ENCODE results near the gene STOM. TPM values are rescaled to one million over a fixed set of nuclear protein-coding genes. Genes with fewer than 3 reads are reported as not detected.

The STOM gene
- total RNA-seq, 1 experiment from 2014 or later: 7.6 TPM

GRCh38 chr9:121310571-121310970 is 59.5 kb downstream of the STOM start:
- Histone ChIP-seq H3K79me2 (ENCODE audit: low read depth) (no peaks in the 10 kb centered on the region), H3K27ac (no peak overlapping the region), H3K4me1 (replicated peaks; ENCODE audit: insufficient read depth) (no peaks in the 10 kb centered on the region), H3K9me2 (ENCODE audit: insufficient read depth) (no peaks in the 10 kb centered on the region), H4K20me1 (ENCODE audit: insufficient read depth) (no peaks in the 10 kb centered on the region), H3K4me2 (no peak overlapping the region), H3K4me3 (no peak overlapping the region), H3K27me3 (ENCODE audit: insufficient read depth, low read depth) (no peaks in the 10 kb centered on the region), H2AFZ (no peak overlapping the region), H3K9me3 (ENCODE audit: insufficient read depth, low read depth) (no peaks in the 10 kb centered on the region), H3K36me3 (ENCODE audit: low read depth) (no peaks in the 10 kb centered on the region), H3F3A (ENCODE audit: insufficient read depth, low read depth) (no peaks in the 10 kb centered on the region)
- intact Hi-C loops (cut with micrococcal nuclease; ENCODE audit: unreplicated experiment): no loop called here
- CTCF ChIA-PET: no interaction called here
- DNase-seq: no peak
- no TSS peak for BruUV-seq (replicated peaks)
- no peak for TF ChIP-seq CTCF (conservative IDR thresholded peaks at IDR 0.05)
- no peak for TF ChIP-seq EZH2 (IDR thresholded peaks at IDR 0.05; ENCODE audit: low read depth)
- POLR2A ChIA-PET (ENCODE audit: unreplicated experiment): no interaction called here

GRCh38 chr9:121309833-121310425 is 60.1 kb downstream of the STOM start:
- H3K4me3 ChIP-seq: no peak overlapping the region
- no peak overlapping the region for H3K4me2 ChIP-seq
- no peaks in the 10 kb centered on the region for H3F3A ChIP-seq (ENCODE audit: insufficient read depth, low read depth)
- no peaks in the 10 kb centered on the region for H3K9me3 ChIP-seq (ENCODE audit: insufficient read depth, low read depth)
- no peaks in the 10 kb centered on the region for H3K79me2 ChIP-seq (ENCODE audit: low read depth)
- no peaks in the 10 kb centered on the region for H3K4me1 ChIP-seq (replicated peaks; ENCODE audit: insufficient read depth)
- TF ChIP-seq EZH2 (IDR thresholded peaks at IDR 0.05; ENCODE audit: low read depth) (no peak), CTCF (conservative IDR thresholded peaks at IDR 0.05) (no peak)
- no TSS peak for BruUV-seq (replicated peaks)
- H3K27me3 ChIP-seq (ENCODE audit: insufficient read depth, low read depth): no peaks in the 10 kb centered on the region
- H3K27ac ChIP-seq: no peak overlapping the region
- POLR2A ChIA-PET (ENCODE audit: unreplicated experiment): no interaction called here
- CTCF ChIA-PET: interaction anchor here (0.8 kb wide), 1 partner anchor 8 kb away, joined by 3 read pairs; no protein-coding TSS in a partner anchor
- H3K36me3 ChIP-seq (ENCODE audit: low read depth): no peaks in the 10 kb centered on the region
- no peaks in the 10 kb centered on the region for H4K20me1 ChIP-seq (ENCODE audit: insufficient read depth)
- no peaks in the 10 kb centered on the region for H3K9me2 ChIP-seq (ENCODE audit: insufficient read depth)
- H2AFZ ChIP-seq: no peak overlapping the region
- no peak for DNase-seq
- intact Hi-C loops (cut with micrococcal nuclease; ENCODE audit: unreplicated experiment): no loop called here

GRCh38 chr9:121309171-121309570 is 60.9 kb downstream of the STOM start:
- ChIA-PET CTCF (interaction anchor here (0.8 kb wide), 1 partner anchor 9 kb away, joined by 3 read pairs; no protein-coding TSS in a partner anchor), POLR2A (ENCODE audit: unreplicated experiment) (interaction anchor here (0.6 kb wide), 1 partner anchor 219 kb away, joined by 5 read pairs; no protein-coding TSS in a partner anchor)
- H3K4me1 ChIP-seq (replicated peaks; ENCODE audit: insufficient read depth): no peaks in the 10 kb centered on the region
- no peak overlapping the region for H3K4me3 ChIP-seq
- no peaks in the 10 kb centered on the region for H4K20me1 ChIP-seq (ENCODE audit: insufficient read depth)
- no TSS peak for BruUV-seq (replicated peaks)
- TF ChIP-seq CTCF (conservative IDR thresholded peaks at IDR 0.05): no peak
- no peak for TF ChIP-seq EZH2 (IDR thresholded peaks at IDR 0.05; ENCODE audit: low read depth)
- intact Hi-C loops (cut with micrococcal nuclease; ENCODE audit: unreplicated experiment): no loop called here
- H3K36me3 ChIP-seq (ENCODE audit: low read depth): no peaks in the 10 kb centered on the region
- no peak overlapping the region for H3K27ac ChIP-seq
- H2AFZ ChIP-seq: no peak overlapping the region
- H3K9me2 ChIP-seq (ENCODE audit: insufficient read depth): no peaks in the 10 kb centered on the region
- H3F3A ChIP-seq (ENCODE audit: insufficient read depth, low read depth): no peaks in the 10 kb centered on the region
- no peak overlapping the region for H3K4me2 ChIP-seq
- H3K27me3 ChIP-seq (ENCODE audit: insufficient read depth, low read depth): no peaks in the 10 kb centered on the region
- no peaks in the 10 kb centered on the region for H3K9me3 ChIP-seq (ENCODE audit: insufficient read depth, low read depth)
- no peaks in the 10 kb centered on the region for H3K79me2 ChIP-seq (ENCODE audit: low read depth)
- DNase-seq: no peak
